Activated CD4-positive, alpha-beta T cell treated with anti-CD3 and anti-CD28 coated beads, Interleukin-2, amount 50 U/mL, for 48 hours (primary cell): Measurements from ENCODE around the gene CTNNBL1.

Experiments used
- DNase-seq, 2 experiments: peaks; one replicate each; pipeline ENCODE4 v3.0.0-alpha.2; 2020

The CTNNBL1 gene

DNA sequence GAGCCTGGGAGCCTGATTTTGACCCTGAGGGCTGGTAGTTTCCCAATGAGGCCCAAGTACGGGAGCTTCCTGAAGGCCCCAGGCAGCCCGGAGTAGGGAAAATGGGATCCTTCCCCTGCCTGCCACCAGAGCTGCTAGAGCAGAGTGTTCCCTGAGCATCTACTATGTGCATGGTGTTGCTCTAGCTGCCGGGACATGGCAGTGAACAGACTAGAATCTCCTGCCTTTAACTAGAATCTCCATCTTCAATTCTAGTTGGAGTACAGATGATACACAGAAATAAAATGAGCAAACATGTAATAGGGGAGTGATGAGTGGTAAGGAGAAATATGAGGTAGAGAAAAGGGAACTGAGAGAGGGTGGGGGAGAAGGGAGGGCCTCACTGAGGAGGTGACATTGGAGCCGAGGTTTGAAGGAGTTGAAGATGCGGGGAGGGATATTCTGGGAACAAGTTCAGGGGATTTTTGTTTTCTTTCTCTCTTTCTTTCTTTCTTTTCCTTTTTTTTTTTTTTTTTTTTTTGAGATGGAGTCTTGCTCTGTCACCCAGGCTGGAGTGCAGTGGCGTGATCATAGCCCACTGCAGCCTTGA lies 227.6 kb downstream of the CTNNBL1 start:
- no peak for DNase-seq
